ENCODE measurements around the gene RACGAP1. TPM values are rescaled to one million over a fixed set of nuclear protein-coding genes. Genes with fewer than 3 reads are reported as not detected.

Gene RACGAP1
- total and polyA plus RNA-seq, 8 donors, result 20.7 to 79.4 (median 43.4) TPM

DNA sequence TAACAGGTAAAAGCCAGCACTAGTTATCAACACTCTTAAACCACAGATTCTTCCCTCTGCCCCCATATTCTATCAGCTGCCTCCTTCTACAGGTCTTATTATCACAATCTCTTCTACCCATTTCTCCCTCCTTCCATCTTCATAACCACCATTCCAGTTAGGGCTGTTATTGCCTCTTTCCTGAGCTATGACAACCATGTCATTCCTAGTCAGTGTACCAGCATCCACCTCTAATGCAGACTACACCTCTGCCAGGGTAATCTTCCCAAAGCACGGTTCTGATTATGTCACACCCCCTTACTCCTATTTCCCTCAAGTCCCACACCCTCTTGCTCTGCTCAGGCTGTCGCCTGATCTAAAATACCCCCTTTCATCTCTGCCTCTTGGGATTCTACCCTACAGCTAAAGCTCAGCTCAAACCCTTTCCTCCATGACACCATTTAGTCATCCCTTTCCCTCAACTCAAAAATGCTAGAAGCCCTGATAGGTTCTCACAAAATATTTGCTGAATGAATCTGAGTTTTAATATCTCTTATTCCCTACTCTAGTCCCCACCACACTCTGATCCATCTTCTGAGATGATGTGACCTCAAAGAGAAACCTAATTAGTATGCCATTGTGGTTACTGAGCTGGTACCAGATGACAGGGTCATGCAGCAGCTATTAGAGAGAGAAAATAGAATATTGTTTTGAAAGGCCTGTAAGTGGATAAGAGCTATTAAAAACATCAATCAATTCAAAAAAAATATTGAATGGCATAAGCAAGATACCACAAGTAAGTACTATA lies 11.7 kb downstream of the RACGAP1 start:
- TF ChIP-seq, protein P1, sequence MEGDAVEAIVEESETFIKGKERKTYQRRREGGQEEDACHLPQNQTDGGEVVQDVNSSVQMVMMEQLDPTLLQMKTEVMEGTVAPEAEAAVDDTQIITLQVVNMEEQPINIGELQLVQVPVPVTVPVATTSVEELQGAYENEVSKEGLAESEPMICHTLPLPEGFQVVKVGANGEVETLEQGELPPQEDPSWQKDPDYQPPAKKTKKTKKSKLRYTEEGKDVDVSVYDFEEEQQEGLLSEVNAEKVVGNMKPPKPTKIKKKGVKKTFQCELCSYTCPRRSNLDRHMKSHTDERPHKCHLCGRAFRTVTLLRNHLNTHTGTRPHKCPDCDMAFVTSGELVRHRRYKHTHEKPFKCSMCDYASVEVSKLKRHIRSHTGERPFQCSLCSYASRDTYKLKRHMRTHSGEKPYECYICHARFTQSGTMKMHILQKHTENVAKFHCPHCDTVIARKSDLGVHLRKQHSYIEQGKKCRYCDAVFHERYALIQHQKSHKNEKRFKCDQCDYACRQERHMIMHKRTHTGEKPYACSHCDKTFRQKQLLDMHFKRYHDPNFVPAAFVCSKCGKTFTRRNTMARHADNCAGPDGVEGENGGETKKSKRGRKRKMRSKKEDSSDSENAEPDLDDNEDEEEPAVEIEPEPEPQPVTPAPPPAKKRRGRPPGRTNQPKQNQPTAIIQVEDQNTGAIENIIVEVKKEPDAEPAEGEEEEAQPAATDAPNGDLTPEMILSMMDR (IDR thresholded peaks at IDR 0.05), result no peak
- Histone ChIP-seq H3K4me3 (no peak overlapping the region), H3K27ac (no peak overlapping the region), H3K36me3 (peaks cover 0 to 6% of the 10 kb centered on the region in 2 donors), H3K27me3 (no peaks in the 10 kb centered on the region), H3K4me1 (peaks cover 0 to 20% of the 10 kb centered on the region in 2 donors), H3K9me3 (no peaks in the 10 kb centered on the region)
- no peak for DNase-seq
- ATAC-seq, result no peak
- intact Hi-C loops (cut with DNase I), result no loop called here

DNA sequence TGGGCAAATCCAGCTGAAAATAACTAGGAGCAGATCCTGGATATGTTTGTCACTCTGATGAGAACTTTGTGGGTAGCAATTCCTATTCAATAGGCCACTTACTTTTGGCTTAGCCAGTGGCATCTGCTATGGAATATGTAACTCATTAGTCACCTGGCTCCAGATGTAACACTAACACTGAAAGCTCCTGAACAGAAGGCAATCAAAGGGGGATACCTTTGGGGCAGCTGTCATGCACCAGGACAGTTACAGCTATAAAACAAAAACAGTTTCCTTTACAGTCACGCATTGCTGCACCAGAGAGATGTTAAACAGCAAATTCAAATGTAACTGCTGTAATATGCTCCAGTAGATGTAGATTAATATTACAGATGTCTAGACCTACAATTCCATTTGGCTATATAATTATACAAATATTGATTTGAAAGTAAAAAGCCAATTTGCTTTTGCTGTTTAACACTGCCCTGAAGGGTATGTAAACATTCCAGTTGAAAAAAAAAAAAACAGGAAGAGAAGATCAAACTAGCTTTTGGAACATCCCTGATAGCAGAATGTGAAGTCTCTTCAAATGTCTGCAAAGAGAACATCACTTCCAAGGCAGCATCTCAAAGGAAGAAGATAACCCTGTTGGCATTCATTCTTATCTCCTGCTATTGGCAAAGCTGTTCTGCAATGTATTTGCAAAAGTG lies 18.4 kb downstream of the RACGAP1 start:
- TF ChIP-seq, protein P1 (IDR thresholded peaks at IDR 0.05), result no peak
- ATAC-seq (no peak), DNase-seq (no peak)

DNA sequence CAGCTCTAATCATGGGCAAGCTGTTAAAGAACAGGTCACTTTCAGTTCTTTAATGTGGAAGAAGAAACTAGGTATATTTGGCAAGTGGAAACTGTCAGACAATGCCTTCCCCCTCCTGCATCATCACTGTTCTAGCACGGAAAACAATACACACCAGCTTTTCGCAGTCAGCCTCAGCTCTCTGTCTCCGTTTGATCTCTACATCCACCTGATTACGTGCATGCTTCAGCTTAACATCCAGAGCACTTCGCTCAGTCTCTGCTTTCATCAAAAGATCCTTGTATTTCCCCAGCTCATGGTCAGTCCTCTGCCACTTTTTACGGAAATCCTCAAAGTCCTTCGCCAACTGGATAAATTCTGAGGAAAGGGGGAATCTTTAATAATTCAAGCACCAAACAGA lies 19.0 kb downstream of the RACGAP1 start:
- intact Hi-C loops (cut with DNase I), result no loop called here
- TF ChIP-seq, protein P1 (IDR thresholded peaks at IDR 0.05), result no peak
- no peaks in the 10 kb centered on the region for H3K4me1 ChIP-seq

More for the DNA sequence above, 18.4 kb downstream of the RACGAP1 start:
- intact Hi-C loops (cut with DNase I), result no loop called here
- H3K27ac ChIP-seq, result no peak overlapping the region
- H3K4me1 ChIP-seq, result no peaks in the 10 kb centered on the region
- peaks cover 0 to 21% of the 10 kb centered on the region in 2 donors for H3K36me3 ChIP-seq
- no peaks in the 10 kb centered on the region for H3K27me3 ChIP-seq
- no peak overlapping the region for H3K4me3 ChIP-seq
- H3K9me3 ChIP-seq, result no peaks in the 10 kb centered on the region

DNA sequence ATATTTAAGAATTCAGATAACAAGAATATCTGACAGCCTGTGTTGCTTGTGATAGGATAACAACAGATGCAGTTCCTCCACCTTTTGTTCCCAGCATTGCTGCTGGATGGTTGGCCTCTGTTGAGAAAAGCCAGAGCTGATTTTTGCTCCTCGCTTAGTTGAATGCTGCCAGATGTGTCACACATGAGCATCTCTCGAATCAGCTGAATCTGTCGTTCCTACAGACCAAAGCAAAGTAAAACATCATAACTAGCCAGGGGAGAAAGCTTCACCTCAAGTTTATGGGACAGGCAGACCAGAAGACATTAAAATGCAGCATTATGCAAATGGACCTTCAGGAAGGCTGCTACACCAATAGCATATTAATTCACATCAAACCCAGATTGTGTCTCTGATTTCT lies 20.1 kb downstream of the RACGAP1 start:
- DNase-seq (no peak), ATAC-seq (no peak)
- no peaks in the 10 kb centered on the region for H3K9me3 ChIP-seq
- H3K27me3 ChIP-seq, result no peaks in the 10 kb centered on the region
- intact Hi-C loops (cut with DNase I), result no loop called here
- H3K4me3 ChIP-seq, result no peak overlapping the region
- TF ChIP-seq, protein P1 (IDR thresholded peaks at IDR 0.05), result no peak
- H3K36me3 ChIP-seq, result peaks cover 0 to 37% of the 10 kb centered on the region in 2 donors
- no peak overlapping the region for H3K27ac ChIP-seq
- no peaks in the 10 kb centered on the region for H3K4me1 ChIP-seq

More for the DNA sequence above, 19.0 kb downstream of the RACGAP1 start:
- Histone ChIP-seq H3K27ac (no peak overlapping the region), H3K27me3 (no peaks in the 10 kb centered on the region), H3K36me3 (peaks cover 0 to 27% of the 10 kb centered on the region in 2 donors), H3K9me3 (no peaks in the 10 kb centered on the region), H3K4me3 (no peak overlapping the region)
- DNase-seq, result no peak
- no peak for ATAC-seq

DNA sequence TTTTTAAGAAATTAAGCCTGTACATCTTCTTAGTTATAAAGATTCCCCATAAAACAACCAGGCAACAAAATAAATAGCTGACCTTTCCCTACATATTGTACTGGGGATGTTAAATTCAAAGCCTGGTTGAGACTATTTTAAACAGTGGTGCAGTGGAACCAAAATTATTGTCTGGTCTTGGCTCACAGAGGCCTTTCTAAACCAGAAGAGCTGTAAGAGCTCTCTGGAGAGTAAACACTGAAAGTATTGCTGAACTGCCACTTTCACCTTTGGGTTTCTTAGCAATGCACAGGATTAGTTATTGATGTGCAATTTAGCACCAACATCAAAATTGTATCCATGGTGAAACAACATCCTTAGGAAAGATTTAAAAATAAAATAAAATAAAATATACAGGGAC lies 20.6 kb downstream of the RACGAP1 start:
- DNase-seq (no peak), ATAC-seq (peak; percentile 86)
- TF ChIP-seq, protein P1 (IDR thresholded peaks at IDR 0.05), result no peak
- H3K4me1 ChIP-seq, result no peaks in the 10 kb centered on the region
- intact Hi-C loops (cut with DNase I), result no loop called here
- H3K4me3 ChIP-seq, result no peak overlapping the region
- no peaks in the 10 kb centered on the region for H3K27me3 ChIP-seq
- H3K36me3 ChIP-seq, result peaks cover 0 to 42% of the 10 kb centered on the region in 2 donors
- no peak overlapping the region for H3K27ac ChIP-seq
- H3K9me3 ChIP-seq, result no peaks in the 10 kb centered on the region

All from left lung (tissue), 10 donors.